ENCODE results near the gene PODN. TPM values are rescaled to one million over a fixed set of nuclear protein-coding genes. Genes with fewer than 3 reads are reported as not detected.
A peak's percentile ranks its signal among the peaks of the same experiment; 100 is the strongest.

PODN gene
- polyA plus RNA-seq, 4 donors: 0.45 to 26.4 (median 1.6) TPM

GRCh38 chr1:53046930-53047329 lies 15.1 kb upstream of the PODN start:
- FAIRE-seq (no peak), DNase-seq (peak in 1 of 2 donors; percentile 15)
- Histone ChIP-seq H3K9me3 (ENCODE audit: control insufficient read depth in 2 of 2, insufficient read depth in 1 of 2, low read depth in 1 of 2, low read length in 1 of 2) (no peaks in the 10 kb centered on the region), H3K27ac (ENCODE audit: low read depth in 1 of 3, low read length in 2 of 3) (peak overlapping the region in 1 of 3 donors; percentile 4), H3K27me3 (ENCODE audit: control insufficient read depth in 3 of 3, insufficient read depth in 3 of 3, low read length in 3 of 3) (no peaks in the 10 kb centered on the region), H3K4me3 (ENCODE audit: low read depth in 1 of 3, low read length in 3 of 3) (no peak overlapping the region), H3K4me1 (ENCODE audit: control insufficient read depth in 3 of 3, insufficient read depth in 2 of 3, low read depth in 1 of 3, low read length in 2 of 3) (peaks cover 0 to 4% (median 0%) of the 10 kb centered on the region in 3 donors), H3K36me3 (ENCODE audit: control insufficient read depth in 3 of 3, insufficient read depth in 2 of 3, low read depth in 1 of 3, low read length in 3 of 3) (peaks cover 0 to 14% (median 10%) of the 10 kb centered on the region in 3 donors)
- whole genome bisulfite sequencing, 3 donors: 38 to 51% (median 49%) methylated on average over 2 of the region's 2 CpGs

- no peak overlapping the region for H3K4me3 ChIP-seq (ENCODE audit: low read depth in 1 of 3, low read length in 3 of 3)
- H3K9me3 ChIP-seq (ENCODE audit: control insufficient read depth in 2 of 2, insufficient read depth in 1 of 2, low read depth in 1 of 2, low read length in 1 of 2): no peaks in the 10 kb centered on the region
- no peak for FAIRE-seq
- H3K27ac ChIP-seq (ENCODE audit: low read depth in 1 of 3, low read length in 2 of 3): peak overlapping the region in 1 of 3 donors; percentile 42
- H3K4me1 ChIP-seq (ENCODE audit: control insufficient read depth in 3 of 3, insufficient read depth in 2 of 3, low read depth in 1 of 3, low read length in 2 of 3): peaks cover 0 to 4% (median 0%) of the 10 kb centered on the region in 3 donors
- 70 to 77% (median 72%) methylated on average over 5 of the region's 5 CpGs for WGBS, 3 donors
- peaks cover 0 to 14% (median 12%) of the 10 kb centered on the region in 3 donors for H3K36me3 ChIP-seq (ENCODE audit: control insufficient read depth in 3 of 3, insufficient read depth in 2 of 3, low read depth in 1 of 3, low read length in 3 of 3)
- no peaks in the 10 kb centered on the region for H3K27me3 ChIP-seq (ENCODE audit: control insufficient read depth in 3 of 3, insufficient read depth in 3 of 3, low read length in 3 of 3)
- DNase-seq: peak in 1 of 2 donors; percentile 58
These were observed 14.0 kb upstream of the PODN start for GRCh38 chr1:53047737-53048736.

GRCh38 chr1:53048960-53049573 lies 12.9 kb upstream of the PODN start:
- 90 to 97% (median 95%) methylated on average over 3 of the region's 3 CpGs for WGBS, 3 donors
- Histone ChIP-seq H3K4me3 (ENCODE audit: low read depth in 1 of 3, low read length in 3 of 3) (no peak overlapping the region), H3K36me3 (ENCODE audit: control insufficient read depth in 3 of 3, insufficient read depth in 2 of 3, low read depth in 1 of 3, low read length in 3 of 3) (peaks cover 0 to 17% (median 15%) of the 10 kb centered on the region in 3 donors), H3K4me1 (ENCODE audit: control insufficient read depth in 3 of 3, insufficient read depth in 2 of 3, low read depth in 1 of 3, low read length in 2 of 3) (peaks cover 0 to 4% (median 0%) of the 10 kb centered on the region in 3 donors), H3K27me3 (ENCODE audit: control insufficient read depth in 3 of 3, insufficient read depth in 3 of 3, low read length in 3 of 3) (no peaks in the 10 kb centered on the region), H3K27ac (ENCODE audit: low read depth in 1 of 3, low read length in 2 of 3) (no peak overlapping the region), H3K9me3 (ENCODE audit: control insufficient read depth in 2 of 2, insufficient read depth in 1 of 2, low read depth in 1 of 2, low read length in 1 of 2) (no peaks in the 10 kb centered on the region)
- FAIRE-seq (no peak), DNase-seq (no peak)

- 87 to 96% (median 94%) methylated on average over 3 of the region's 3 CpGs for WGBS, 3 donors
- FAIRE-seq: no peak
- peaks cover 0 to 4% (median 0%) of the 10 kb centered on the region in 3 donors for H3K4me1 ChIP-seq (ENCODE audit: control insufficient read depth in 3 of 3, insufficient read depth in 2 of 3, low read depth in 1 of 3, low read length in 2 of 3)
- no peaks in the 10 kb centered on the region for H3K9me3 ChIP-seq (ENCODE audit: control insufficient read depth in 2 of 2, insufficient read depth in 1 of 2, low read depth in 1 of 2, low read length in 1 of 2)
- no peaks in the 10 kb centered on the region for H3K27me3 ChIP-seq (ENCODE audit: control insufficient read depth in 3 of 3, insufficient read depth in 3 of 3, low read length in 3 of 3)
- H3K36me3 ChIP-seq (ENCODE audit: control insufficient read depth in 3 of 3, insufficient read depth in 2 of 3, low read depth in 1 of 3, low read length in 3 of 3): peaks cover 0 to 17% (median 15%) of the 10 kb centered on the region in 3 donors
- no peak overlapping the region for H3K4me3 ChIP-seq (ENCODE audit: low read depth in 1 of 3, low read length in 3 of 3)
- H3K27ac ChIP-seq (ENCODE audit: low read depth in 1 of 3, low read length in 2 of 3): no peak overlapping the region
- no peak for DNase-seq
These were observed 12.4 kb upstream of the PODN start for GRCh38 chr1:53049574-53049967.

- Histone ChIP-seq H3K4me3 (ENCODE audit: low read depth in 1 of 3, low read length in 3 of 3) (no peak overlapping the region), H3K4me1 (ENCODE audit: control insufficient read depth in 3 of 3, insufficient read depth in 2 of 3, low read depth in 1 of 3, low read length in 2 of 3) (peaks cover 0 to 4% (median 0%) of the 10 kb centered on the region in 3 donors), H3K27me3 (ENCODE audit: control insufficient read depth in 3 of 3, insufficient read depth in 3 of 3, low read length in 3 of 3) (no peaks in the 10 kb centered on the region), H3K27ac (ENCODE audit: low read depth in 1 of 3, low read length in 2 of 3) (no peak overlapping the region), H3K36me3 (ENCODE audit: control insufficient read depth in 3 of 3, insufficient read depth in 2 of 3, low read depth in 1 of 3, low read length in 3 of 3) (peaks cover 0 to 17% (median 15%) of the 10 kb centered on the region in 3 donors), H3K9me3 (ENCODE audit: control insufficient read depth in 2 of 2, insufficient read depth in 1 of 2, low read depth in 1 of 2, low read length in 1 of 2) (no peaks in the 10 kb centered on the region)
- FAIRE-seq (no peak), DNase-seq (no peak)
- WGBS, 3 donors: 84 to 99% (median 92%) methylated on average over 2 of the region's 2 CpGs
These were observed 11.7 kb upstream of the PODN start for GRCh38 chr1:53050310-53050709.

GRCh38 chr1:53051676-53052075 lies 10.3 kb upstream of the PODN start:
- H3K4me3 ChIP-seq (ENCODE audit: low read depth in 1 of 3, low read length in 3 of 3): no peak overlapping the region
- FAIRE-seq (no peak), DNase-seq (no peak)
- H3K27me3 ChIP-seq (ENCODE audit: control insufficient read depth in 3 of 3, insufficient read depth in 3 of 3, low read length in 3 of 3): no peaks in the 10 kb centered on the region
- H3K27ac ChIP-seq (ENCODE audit: low read depth in 1 of 3, low read length in 2 of 3): no peak overlapping the region
- 13 to 25% (median 18%) methylated on average over 1 of the region's 1 CpG for WGBS, 3 donors
- H3K4me1 ChIP-seq (ENCODE audit: control insufficient read depth in 3 of 3, insufficient read depth in 2 of 3, low read depth in 1 of 3, low read length in 2 of 3): peaks cover 0 to 4% (median 0%) of the 10 kb centered on the region in 3 donors
- no peaks in the 10 kb centered on the region for H3K9me3 ChIP-seq (ENCODE audit: control insufficient read depth in 2 of 2, insufficient read depth in 1 of 2, low read depth in 1 of 2, low read length in 1 of 2)
- peaks cover 0 to 17% (median 15%) of the 10 kb centered on the region in 3 donors for H3K36me3 ChIP-seq (ENCODE audit: control insufficient read depth in 3 of 3, insufficient read depth in 2 of 3, low read depth in 1 of 3, low read length in 3 of 3)

GRCh38 chr1:53057127-53057526 lies 4.9 kb upstream of the PODN start:
- H3K4me1 ChIP-seq (ENCODE audit: control insufficient read depth in 3 of 3, insufficient read depth in 2 of 3, low read depth in 1 of 3, low read length in 2 of 3): peaks cover 0 to 5% (median 0%) of the 10 kb centered on the region in 3 donors
- 67 to 89% (median 83%) methylated on average over 2 of the region's 2 CpGs for WGBS, 3 donors
- no peak overlapping the region for H3K4me3 ChIP-seq (ENCODE audit: low read depth in 1 of 3, low read length in 3 of 3)
- H3K9me3 ChIP-seq (ENCODE audit: control insufficient read depth in 2 of 2, insufficient read depth in 1 of 2, low read depth in 1 of 2, low read length in 1 of 2): no peaks in the 10 kb centered on the region
- H3K27ac ChIP-seq (ENCODE audit: low read depth in 1 of 3, low read length in 2 of 3): no peak overlapping the region
- DNase-seq (no peak), FAIRE-seq (no peak)
- peaks cover 0 to 6% (median 5%) of the 10 kb centered on the region in 3 donors for H3K36me3 ChIP-seq (ENCODE audit: control insufficient read depth in 3 of 3, insufficient read depth in 2 of 3, low read depth in 1 of 3, low read length in 3 of 3)
- peaks cover 3 to 20% (median 3%) of the 10 kb centered on the region in 3 donors for H3K27me3 ChIP-seq (ENCODE audit: control insufficient read depth in 3 of 3, insufficient read depth in 3 of 3, low read length in 3 of 3)

- H3K4me3 ChIP-seq (ENCODE audit: low read depth in 1 of 3, low read length in 3 of 3): no peak overlapping the region
- peak overlapping the region in 1 of 3 donors; percentile 36 for H3K27ac ChIP-seq (ENCODE audit: low read depth in 1 of 3, low read length in 2 of 3)
- DNase-seq: no peak
- H3K27me3 ChIP-seq (ENCODE audit: control insufficient read depth in 3 of 3, insufficient read depth in 3 of 3, low read length in 3 of 3): peaks cover 5 to 41% (median 7%) of the 10 kb centered on the region in 3 donors
- H3K36me3 ChIP-seq (ENCODE audit: control insufficient read depth in 3 of 3, insufficient read depth in 2 of 3, low read depth in 1 of 3, low read length in 3 of 3): peaks cover 0 to 3% (median 0%) of the 10 kb centered on the region in 3 donors
- H3K9me3 ChIP-seq (ENCODE audit: control insufficient read depth in 2 of 2, insufficient read depth in 1 of 2, low read depth in 1 of 2, low read length in 1 of 2): no peaks in the 10 kb centered on the region
- no peak for FAIRE-seq
- peaks cover 0 to 13% (median 2%) of the 10 kb centered on the region in 3 donors for H3K4me1 ChIP-seq (ENCODE audit: control insufficient read depth in 3 of 3, insufficient read depth in 2 of 3, low read depth in 1 of 3, low read length in 2 of 3)
- WGBS, 3 donors: 66 to 83% (median 76%) methylated on average over 1 of the region's 1 CpG
These were observed 1.4 kb upstream of the PODN start for GRCh38 chr1:53060579-53060978.
